Measurements from ENCODE around the gene SZRD1.

Gene SZRD1

DNA sequence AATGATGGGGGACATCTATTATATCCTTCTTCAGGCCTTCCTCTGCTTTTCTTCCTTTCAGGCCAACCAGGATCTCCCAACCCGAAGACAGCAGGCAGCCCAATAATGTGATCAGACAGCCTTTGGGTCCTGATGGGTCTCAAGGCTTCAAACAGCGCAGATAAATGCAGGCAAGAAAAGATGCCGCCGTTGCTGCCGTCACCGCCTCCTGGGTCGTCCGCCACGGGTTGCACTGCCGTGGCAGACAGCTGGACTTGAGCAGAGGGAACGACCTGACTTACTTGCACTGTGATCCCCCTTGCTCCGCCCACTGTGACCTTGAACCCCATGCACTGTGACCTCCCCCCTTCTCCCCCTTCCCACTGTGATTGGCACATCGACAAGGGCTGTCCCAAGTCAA lies 27.9 kb downstream of the SZRD1 start:
- Histone ChIP-seq H3K36me3 (peaks cover 98% of the 10 kb centered on the region), H3K9ac (no peak overlapping the region), H3K4me3 (no peak overlapping the region), H3K4me2 (no peak overlapping the region), H3K27ac (no peak overlapping the region), H4K20me1 (peaks cover 96% of the 10 kb centered on the region), H3K4me1 (peaks cover 60% of the 10 kb centered on the region), H3K27me3 (no peaks in the 10 kb centered on the region), H3K9me3 (no peaks in the 10 kb centered on the region)
- no peak for TF ChIP-seq Cebpa-rat (IDR thresholded peaks at IDR 0.05)

- H4K20me1 ChIP-seq, result peaks cover 80% of the 10 kb centered on the region
- H3K36me3 ChIP-seq, result peaks cover 92% of the 10 kb centered on the region
- peak overlapping the region; percentile 71 for H3K4me2 ChIP-seq
- H3K4me1 ChIP-seq, result peaks cover 44% of the 10 kb centered on the region
- no peaks in the 10 kb centered on the region for H3K27me3 ChIP-seq
- H3K9me3 ChIP-seq, result no peaks in the 10 kb centered on the region
- no peak overlapping the region for H3K4me3 ChIP-seq
- H3K9ac ChIP-seq, result peak overlapping the region; percentile 18; the same call in 1 of the 2 replicates
- H3K27ac ChIP-seq, result peak overlapping the region; percentile 62
- no peak for TF ChIP-seq Cebpa-rat (IDR thresholded peaks at IDR 0.05)
Measured at GRCh38 chr1:16396591-16396990, 29.5 kb downstream of the SZRD1 start.

DNA sequence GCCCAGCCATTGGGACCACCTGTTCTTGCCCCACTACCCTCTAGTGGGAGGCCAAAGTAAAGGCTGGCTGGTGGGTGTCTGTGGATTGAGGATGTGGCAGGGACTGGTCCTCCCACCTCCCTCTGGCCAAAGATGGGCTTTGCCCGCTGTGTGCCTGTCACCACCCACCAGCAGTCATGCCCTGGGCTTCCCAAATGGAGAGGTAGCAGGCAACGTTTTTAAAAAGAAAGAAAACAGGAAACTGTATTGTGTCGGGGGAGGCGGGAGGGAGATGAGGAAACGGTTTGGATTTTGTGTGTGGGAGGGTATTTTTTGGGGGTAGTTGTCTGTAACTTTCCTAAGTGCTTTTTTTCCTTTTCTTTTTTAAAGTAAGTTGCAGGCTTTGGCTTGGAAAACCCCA lies 30.1 kb downstream of the SZRD1 start:
- H3K27me3 ChIP-seq, result no peaks in the 10 kb centered on the region
- no peak for TF ChIP-seq Cebpa-rat (IDR thresholded peaks at IDR 0.05)
- peak overlapping the region; percentile 71 for H3K4me2 ChIP-seq
- peaks cover 75% of the 10 kb centered on the region for H4K20me1 ChIP-seq
- H3K9me3 ChIP-seq, result no peaks in the 10 kb centered on the region
- no peak overlapping the region for H3K4me3 ChIP-seq
- peak overlapping the region; percentile 18; the same call in 1 of the 2 replicates for H3K9ac ChIP-seq
- peaks cover 86% of the 10 kb centered on the region for H3K36me3 ChIP-seq
- H3K27ac ChIP-seq, result peak overlapping the region; percentile 62
- peaks cover 38% of the 10 kb centered on the region for H3K4me1 ChIP-seq

- no peaks in the 10 kb centered on the region for H3K9me3 ChIP-seq
- TF ChIP-seq Cebpa-rat (IDR thresholded peaks at IDR 0.05), result no peak
- H3K27me3 ChIP-seq, result no peaks in the 10 kb centered on the region
- peak overlapping the region; percentile 18; the same call in 1 of the 2 replicates for H3K9ac ChIP-seq
- peaks cover 73% of the 10 kb centered on the region for H3K36me3 ChIP-seq
- H3K4me1 ChIP-seq, result peaks cover 37% of the 10 kb centered on the region
- no peak overlapping the region for H3K4me3 ChIP-seq
- H3K4me2 ChIP-seq, result peak overlapping the region; percentile 71
- H4K20me1 ChIP-seq, result peaks cover 61% of the 10 kb centered on the region
- H3K27ac ChIP-seq, result peak overlapping the region; percentile 62
Measured at GRCh38 chr1:16398371-16398953, 31.4 kb downstream of the SZRD1 start.

GRCh38 chr1:16402742-16403141 lies 35.7 kb downstream of the SZRD1 start:
- H3K27ac ChIP-seq, result no peak overlapping the region
- no peak for TF ChIP-seq Cebpa-rat (IDR thresholded peaks at IDR 0.05)

GRCh38 chr1:16405441-16405840 lies 38.4 kb downstream of the SZRD1 start:
- H3K36me3 ChIP-seq, result 0 out of 2 replicates have a peak, but pooled peaks cover 4% of the 10 kb centered on the region
- no peak overlapping the region for H3K4me2 ChIP-seq
- no peaks in the 10 kb centered on the region for H4K20me1 ChIP-seq
- H3K9ac ChIP-seq, result no peak overlapping the region
- no peak for TF ChIP-seq Cebpa-rat (IDR thresholded peaks at IDR 0.05)
- H3K27ac ChIP-seq, result no peak overlapping the region
- H3K4me3 ChIP-seq, result no peak overlapping the region
- H3K4me1 ChIP-seq, result peaks cover 11% of the 10 kb centered on the region
- no peaks in the 10 kb centered on the region for H3K9me3 ChIP-seq
- no peaks in the 10 kb centered on the region for H3K27me3 ChIP-seq

More at GRCh38 chr1:16402742-16403141, 35.7 kb downstream of the SZRD1 start:
- Histone ChIP-seq H3K4me3 (no peak overlapping the region), H3K36me3 (peaks cover 31% of the 10 kb centered on the region), H3K9ac (no peak overlapping the region), H3K4me1 (peaks cover 15% of the 10 kb centered on the region), H4K20me1 (peaks cover 20% of the 10 kb centered on the region), H3K9me3 (no peaks in the 10 kb centered on the region), H3K27me3 (no peaks in the 10 kb centered on the region), H3K4me2 (no peak overlapping the region)

- no peaks in the 10 kb centered on the region for H3K27me3 ChIP-seq
- no peaks in the 10 kb centered on the region for H3K9me3 ChIP-seq
- peaks cover 11% of the 10 kb centered on the region for H3K4me1 ChIP-seq
- H3K36me3 ChIP-seq, result no peaks in the 10 kb centered on the region
- TF ChIP-seq Cebpa-rat (IDR thresholded peaks at IDR 0.05), result no peak
- no peaks in the 10 kb centered on the region for H4K20me1 ChIP-seq
- H3K27ac ChIP-seq, result no peak overlapping the region
- no peak overlapping the region for H3K9ac ChIP-seq
- H3K4me3 ChIP-seq, result no peak overlapping the region
- H3K4me2 ChIP-seq, result no peak overlapping the region
Measured at GRCh38 chr1:16406868-16407267, 39.8 kb downstream of the SZRD1 start.

DNA sequence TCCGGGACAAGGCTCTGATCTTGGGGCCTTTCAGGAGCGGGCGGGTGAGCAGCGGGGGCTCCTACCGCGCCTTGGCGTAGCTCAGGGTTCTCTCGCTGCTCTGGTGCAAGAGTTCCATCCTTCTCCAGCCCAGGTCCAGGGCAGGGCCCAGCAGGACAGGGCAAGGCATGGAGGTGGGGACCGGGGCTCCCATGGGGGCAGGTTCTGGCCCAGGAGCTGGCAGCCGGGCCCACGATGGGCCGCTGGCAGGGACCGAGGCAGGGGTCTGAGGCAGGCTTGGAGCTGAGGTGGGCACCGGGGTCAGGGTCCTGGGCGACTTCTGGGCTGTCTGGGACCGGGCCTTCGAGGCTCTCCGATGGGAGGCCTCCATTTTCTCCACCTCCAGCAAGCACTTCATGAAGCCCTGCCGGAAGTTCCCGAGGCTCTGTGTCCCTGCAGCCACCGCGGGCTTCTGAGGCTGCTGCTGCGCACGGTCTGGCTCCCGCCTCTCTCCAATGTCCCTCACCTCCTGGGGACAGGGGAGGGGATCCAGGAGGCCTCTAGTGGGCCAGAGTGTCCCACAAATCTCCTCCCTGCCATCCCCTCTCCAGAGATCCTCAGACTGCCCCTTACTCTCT lies 42.6 kb downstream of the SZRD1 start:
- Histone ChIP-seq H4K20me1 (no peaks in the 10 kb centered on the region), H3K9me3 (no peaks in the 10 kb centered on the region), H3K4me2 (no peak overlapping the region), H3K27ac (no peak overlapping the region), H3K4me1 (peaks cover 11% of the 10 kb centered on the region), H3K9ac (no peak overlapping the region), H3K4me3 (no peak overlapping the region), H3K36me3 (no peaks in the 10 kb centered on the region), H3K27me3 (no peaks in the 10 kb centered on the region)
- TF ChIP-seq Cebpa-rat (IDR thresholded peaks at IDR 0.05), result no peak

GRCh38 chr1:16410803-16411202 lies 43.8 kb downstream of the SZRD1 start:
- Histone ChIP-seq H3K9ac (no peak overlapping the region), H3K4me3 (no peak overlapping the region), H3K36me3 (no peaks in the 10 kb centered on the region), H3K4me2 (no peak overlapping the region), H4K20me1 (no peaks in the 10 kb centered on the region), H3K27me3 (no peaks in the 10 kb centered on the region), H3K4me1 (peaks cover 11% of the 10 kb centered on the region), H3K27ac (no peak overlapping the region), H3K9me3 (no peaks in the 10 kb centered on the region)
- TF ChIP-seq Cebpa-rat (IDR thresholded peaks at IDR 0.05), result no peak

- H4K20me1 ChIP-seq, result no peaks in the 10 kb centered on the region
- no peaks in the 10 kb centered on the region for H3K9me3 ChIP-seq
- no peak overlapping the region for H3K9ac ChIP-seq
- H3K4me2 ChIP-seq, result no peak overlapping the region
- no peaks in the 10 kb centered on the region for H3K36me3 ChIP-seq
- peaks cover 9% of the 10 kb centered on the region for H3K4me1 ChIP-seq
- H3K27me3 ChIP-seq, result no peaks in the 10 kb centered on the region
- no peak overlapping the region for H3K4me3 ChIP-seq
- no peak for TF ChIP-seq Cebpa-rat (IDR thresholded peaks at IDR 0.05)
- H3K27ac ChIP-seq, result no peak overlapping the region
Measured at GRCh38 chr1:16413191-16413590, 46.1 kb downstream of the SZRD1 start.
